Endothelial cell of umbilical vein (primary cell): Measurements from ENCODE around the gene NAV3. TPM values are rescaled to one million over a fixed set of nuclear protein-coding genes. Genes with fewer than 3 reads are reported as not detected.

ENCODE experiments used
- BruUV-seq: library from RNA; stranded (reverse); fragments of 400-500 nt; replicated peaks from 2 replicates; lab custom pipeline; 2021; lab: Mats Ljungman, UMichigan
- CTCF ChIA-PET: fragments of 300-600, 350-600 bp; sonication (Branson Sonifier 250); formaldehyde crosslinking; loops from one replicate; lab custom pipeline; 2021; ENCODE audit warnings: antibody characterized with exemption, inconsistent platforms; lab: Charles Lee
- POLR2A ChIA-PET: fragments of 300-600, 350-600 bp; sonication (Branson Sonifier 250); formaldehyde crosslinking; loops from one replicate; lab custom pipeline; 2021; ENCODE audit warnings: antibody characterized with exemption, inconsistent platforms; lab: Charles Lee
- DNase-seq: peaks from one replicate; pipeline ENCODE4 v3.0.0-alpha.2; 2011; ENCODE audit warnings: low read depth, low spot score
- FAIRE-seq: peaks from 2 replicates; lab custom pipeline; 2011; peaks lifted over from hg19 to GRCh38; lab: Jason Lieb, UNC
- H2AFZ ChIP-seq: 2 replicates; pipeline ENCODE4 v1.6.0; 2012; ENCODE audit warnings: low read depth, low read length, control low read depth, inconsistent platforms
- H3K27ac ChIP-seq: 2 replicates; pipeline ENCODE4 v1.5.1; 2011; ENCODE audit warnings: low read depth, mild to moderate bottlenecking, control low read depth, low read length, moderate library complexity; ENCODE audit not compliant: insufficient read depth
- H3K27me3 ChIP-seq, 2 experiments: 2 replicates each; pipeline versions ENCODE4 v1.6.0 to v1.6.1; 2011; ENCODE audit warnings: low read length in 2 of 2, mixed read lengths in 1 of 2; ENCODE audit not compliant: control insufficient read depth in 2 of 2, insufficient read depth in 2 of 2
- H3K36me3 ChIP-seq, 2 experiments: 2 replicates in 1 of 2; 3 replicates in 1 of 2; pipeline ENCODE4 v1.5.1; 2011; ENCODE audit warnings: low read length in 2 of 2, mild to moderate bottlenecking in 1 of 2, moderate library complexity in 1 of 2; ENCODE audit not compliant: control insufficient read depth in 2 of 2, insufficient read depth in 2 of 2; ENCODE audit errors: extremely low read depth in 1 of 2
- H3K4me1 ChIP-seq: 3 replicates; pipeline ENCODE4 v1.5.1; 2011; ENCODE audit warnings: mild to moderate bottlenecking, low read length; ENCODE audit not compliant: control insufficient read depth, insufficient read depth; ENCODE audit errors: extremely low read depth
- H3K4me2 ChIP-seq: 2 replicates; pipeline ENCODE4 v1.6.1; 2011; ENCODE audit warnings: low read length, control low read depth, mixed read lengths; ENCODE audit not compliant: insufficient read depth
- H3K4me3 ChIP-seq, 3 experiments: fragments of 200-600 bp in 1 of 3; sonication (generic), shearing (Covaris generic) in 1 of 3; replicated peaks in 1 of 3; 2 replicates each; pipeline ENCODE4 v1.5.1; 2011 to 2016; ENCODE audit warnings: control low read depth in 3 of 3, low read length in 3 of 3, mild to moderate bottlenecking in 2 of 3, inconsistent platforms in 1 of 3, low read depth in 1 of 3, moderate library complexity in 1 of 3; ENCODE audit not compliant: insufficient read depth in 1 of 3
- H3K79me2 ChIP-seq: 2 replicates; pipeline ENCODE4 v1.6.0; 2012; ENCODE audit warnings: low read length, inconsistent platforms; ENCODE audit not compliant: control insufficient read depth, insufficient read depth
- H3K9ac ChIP-seq: replicated peaks from 2 replicates; pipeline ENCODE3; 2011; ENCODE audit warnings: low read length, control low read depth; ENCODE audit not compliant: insufficient read depth; ENCODE audit errors: extremely low read depth
- H3K9me1 ChIP-seq: replicated peaks from 3 replicates; pipeline ENCODE4 v1.6.0; 2011; ENCODE audit warnings: mild to moderate bottlenecking, low read length; ENCODE audit not compliant: control insufficient read depth, insufficient read depth; ENCODE audit errors: extremely low read depth
- H3K9me3 ChIP-seq: replicated peaks from 2 replicates; pipeline ENCODE4 v1.5.1; 2012; ENCODE audit warnings: low read length, inconsistent platforms; ENCODE audit not compliant: control insufficient read depth, insufficient read depth
- H4K20me1 ChIP-seq: replicated peaks from 2 replicates; pipeline ENCODE3; 2011; ENCODE audit warnings: mild to moderate bottlenecking, low read length; ENCODE audit not compliant: control insufficient read depth, insufficient read depth; ENCODE audit errors: extremely low read depth
- CTCF ChIP-seq, 2 donors: IDR thresholded peaks; 1 replicate in 1 of 2; 2 replicates in 1 of 2; pipeline ENCODE4 v1.5.1; 2011; ENCODE audit warnings: low read length in 2 of 2, mild to moderate bottlenecking in 2 of 2, moderate library complexity in 2 of 2, control low read depth in 1 of 2, inconsistent platforms in 1 of 2, low read depth in 1 of 2; ENCODE audit not compliant: insufficient read depth in 1 of 2; ENCODE audit errors: extremely low read depth in 1 of 2
- EZH2 ChIP-seq: IDR thresholded peaks from 2 replicates; pipeline ENCODE4 v1.6.1; 2012; ENCODE audit warnings: borderline replicate concordance, low read depth, mild to moderate bottlenecking, moderate library complexity, low read length, inconsistent platforms; ENCODE audit not compliant: severe bottlenecking
- FOS ChIP-seq: IDR thresholded peaks from 2 replicates; pipeline ENCODE4 v1.6.1; 2011; ENCODE audit warnings: mild to moderate bottlenecking, low read length, moderate library complexity, borderline replicate concordance; ENCODE audit not compliant: insufficient read depth
- GATA2 ChIP-seq: IDR thresholded peaks from 2 replicates; pipeline ENCODE4 v1.7.0; 2011; ENCODE audit warnings: low read depth, mild to moderate bottlenecking, moderate library complexity, mixed read lengths, low read length; ENCODE audit not compliant: insufficient read length, insufficient read depth
- JUN ChIP-seq: IDR thresholded peaks from 2 replicates; pipeline ENCODE4 v1.6.1; 2011; ENCODE audit warnings: borderline replicate concordance, low read depth; ENCODE audit not compliant: insufficient read length, insufficient read depth
- MAX ChIP-seq: IDR thresholded peaks from 2 replicates; pipeline ENCODE4 v1.6.1; 2011; ENCODE audit not compliant: insufficient read depth, insufficient read length
- MYC ChIP-seq: IDR thresholded peaks from one replicate; pipeline ENCODE4 v1.6.1; 2011; ENCODE audit warnings: mild to moderate bottlenecking, low read depth, low read length
- POLR2A ChIP-seq: IDR thresholded peaks from 2 replicates; pipeline ENCODE4 v1.6.1; 2012; ENCODE audit warnings: low read depth, mild to moderate bottlenecking, control low read depth, low read length
- POLR2AphosphoS5 ChIP-seq: IDR thresholded peaks from 2 replicates; pipeline ENCODE4 v1.6.1; 2012; ENCODE audit warnings: low read depth, mild to moderate bottlenecking, control low read depth, low read length, moderate library complexity; ENCODE audit not compliant: insufficient read depth
- dilution Hi-C: fragments of 300-500 bp; cut with MboI; formaldehyde crosslinking; loops from one replicate; pipeline ENCODE4 v1.15.0; 2019; ENCODE audit warnings: low sequenced_read_pairs; ENCODE audit not compliant: extremely low pct_ligation_motif_present
- intact Hi-C: fragments of 100-400 bp; cut with micrococcal nuclease; formaldehyde crosslinking; loops from one replicate; pipeline ENCODE4 v1.10.0; 2022
- polyA plus RNA-seq, 4 experiments: library from polyadenylated mRNA; depleted of rRNA in 3 of 4; stranded (reverse) in 3 of 4; unstranded in 1 of 4; fragments of >200 nt; gene quantifications; 2 replicates each; pipeline versions ENCODE4 v1.2.1 to v1.2.3, GENCODE V29; 2011 to 2012; ENCODE audit warnings: missing spikeins in 1 of 4
- total RNA-seq: library from RNA; stranded (reverse); gene quantifications from 2 replicates; pipeline ENCODE4 v1.2.3, GENCODE V29; 2021

Gene NAV3
- total and polyA plus RNA-seq, 2 donors (not counting 3 experiments of a cell fraction or from before 2014, with no cell fraction given) = 6.7 to 40.1 TPM

- Histone ChIP-seq H3K4me2 (no peak overlapping the region), H3K4me1 (peaks cover 34% of the 10 kb centered on the region), H3K27ac (no peak overlapping the region), H3K9me1 (no peaks in the 10 kb centered on the region), H2AFZ (no peak overlapping the region), H3K36me3 (no peaks in the 10 kb centered on the region), H3K79me2 (peaks cover 58% of the 10 kb centered on the region), H3K9me3 (no peaks in the 10 kb centered on the region), H3K9ac (no peak overlapping the region), H3K4me3 (no peak overlapping the region), H3K27me3 (no peaks in the 10 kb centered on the region), H4K20me1 (no peaks in the 10 kb centered on the region)
- TF ChIP-seq MYC (no peak), CTCF (IDR thresholded peaks at IDR 0.05; ENCODE audit: extremely low read depth in 1 of 2, insufficient read depth in 1 of 2, low read depth in 1 of 2, low read length in 2 of 2) (no peak), GATA2 (no peak), JUN (no peak), POLR2AphosphoS5 (no peak), MAX (no peak), EZH2 (no peak), FOS (no peak), POLR2A (no peak)
- FAIRE-seq (no peak), DNase-seq (no peak)
- BruUV-seq = no TSS peak
- ChIA-PET CTCF (interaction anchor here (1.7 kb wide), 1 partner anchor 9 kb away, joined by 8 read pairs; no protein-coding TSS in a partner anchor), POLR2A (no interaction called here)
- dilution Hi-C loops (no loop called here), intact Hi-C loops (loop anchor here (5.0 kb wide), 1 partner anchor 898 kb away; no protein-coding TSS in a partner anchor)
Measured at GRCh38 chr12:77983859-77984258, 153.2 kb downstream of the NAV3 start.
